HG02885 (cell line): ENCODE measurements around the gene ASB4.

Source experiments
- ATAC-seq: cut with Tn5 transposase; IDR thresholded peaks from one replicate; pipeline ENCODE4 v1.9.1; 2021; ENCODE audit warnings: mild to moderate bottlenecking; ENCODE audit not compliant: unreplicated experiment, poor library complexity

ASB4 gene

DNA sequence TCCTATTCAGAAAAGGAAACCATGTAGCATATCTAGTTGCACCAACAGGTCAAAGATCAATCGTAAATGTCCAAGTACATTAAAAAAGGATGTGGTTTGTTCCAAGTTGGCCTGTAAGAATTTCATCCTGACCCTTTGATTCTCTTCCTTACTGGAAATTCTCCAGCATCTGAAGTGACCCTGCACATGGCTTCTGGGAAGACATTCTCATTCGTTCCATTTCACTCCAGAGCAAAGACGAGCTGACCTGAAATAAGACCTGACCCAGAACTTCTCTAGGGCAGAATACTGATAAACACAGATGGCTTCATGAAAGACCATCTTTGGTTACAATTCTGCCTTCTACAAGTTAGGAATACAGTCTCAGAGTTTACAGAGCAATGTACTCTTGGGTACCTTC is 39.8 kb downstream of the ASB4 start:
- ATAC-seq: no peak

DNA sequence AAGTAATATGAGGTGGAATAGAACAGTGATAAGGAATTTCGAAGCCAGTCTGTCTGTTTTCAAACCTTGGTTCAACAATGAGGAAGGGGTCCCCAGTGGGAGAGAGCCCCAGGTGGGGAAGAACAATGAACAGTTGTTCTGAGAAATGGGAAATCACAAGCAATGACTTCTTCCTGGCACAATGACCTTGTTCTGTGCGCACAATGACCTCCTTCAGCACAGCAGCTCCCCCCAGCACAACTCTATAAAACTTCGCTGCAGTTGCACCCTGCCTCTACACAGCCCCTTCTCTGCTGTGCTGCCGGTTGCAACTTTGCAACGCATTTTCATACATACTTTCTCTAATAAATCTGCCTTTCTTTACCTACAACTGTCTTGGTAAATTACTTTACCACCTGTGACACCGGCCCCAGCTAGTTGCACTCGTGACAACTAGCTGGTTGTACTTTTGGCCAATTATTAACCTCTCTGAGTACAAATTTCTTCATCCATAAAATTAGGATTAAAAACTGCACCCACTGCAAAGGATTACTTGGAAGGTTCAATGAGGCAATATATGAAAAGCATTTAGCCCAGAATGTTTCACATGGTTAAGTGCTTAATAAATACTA is 40.5 kb downstream of the ASB4 start:
- ATAC-seq: no peak

DNA sequence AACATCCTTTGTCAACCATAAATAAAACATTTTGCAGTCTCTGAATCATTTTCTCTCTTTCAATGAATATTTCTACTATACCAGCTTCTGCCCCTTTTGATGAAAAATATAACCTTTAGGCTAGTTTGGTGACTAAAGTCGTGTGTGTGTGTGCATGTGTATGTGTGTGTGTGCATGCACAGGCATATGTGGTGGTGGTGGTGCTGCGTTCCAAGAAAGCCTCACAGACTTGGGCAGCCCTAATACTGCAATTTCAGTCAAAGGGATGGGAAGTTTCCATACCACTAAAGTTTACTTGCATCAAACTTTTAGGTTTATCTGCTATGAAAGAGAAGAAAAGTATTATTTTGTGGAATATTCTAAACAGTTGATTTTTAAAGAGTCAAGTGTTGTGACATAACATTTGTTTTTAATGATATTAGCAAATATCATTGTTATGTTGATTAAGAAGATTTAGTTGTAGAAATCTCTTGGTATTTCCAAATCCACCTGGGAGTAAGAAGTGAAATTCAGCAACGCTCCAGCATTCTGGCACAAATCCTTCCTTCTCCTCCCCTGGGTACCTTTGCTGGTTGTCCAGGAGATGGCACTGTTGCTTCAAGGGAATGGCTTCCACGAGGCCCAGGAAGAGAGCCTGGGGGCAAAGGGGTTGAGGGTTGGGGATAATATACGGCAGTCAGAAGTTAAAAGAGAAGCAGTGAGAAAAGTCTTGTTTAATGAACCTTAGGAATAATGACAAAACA is 41.5 kb downstream of the ASB4 start:
- peak; percentile 80 for ATAC-seq

DNA sequence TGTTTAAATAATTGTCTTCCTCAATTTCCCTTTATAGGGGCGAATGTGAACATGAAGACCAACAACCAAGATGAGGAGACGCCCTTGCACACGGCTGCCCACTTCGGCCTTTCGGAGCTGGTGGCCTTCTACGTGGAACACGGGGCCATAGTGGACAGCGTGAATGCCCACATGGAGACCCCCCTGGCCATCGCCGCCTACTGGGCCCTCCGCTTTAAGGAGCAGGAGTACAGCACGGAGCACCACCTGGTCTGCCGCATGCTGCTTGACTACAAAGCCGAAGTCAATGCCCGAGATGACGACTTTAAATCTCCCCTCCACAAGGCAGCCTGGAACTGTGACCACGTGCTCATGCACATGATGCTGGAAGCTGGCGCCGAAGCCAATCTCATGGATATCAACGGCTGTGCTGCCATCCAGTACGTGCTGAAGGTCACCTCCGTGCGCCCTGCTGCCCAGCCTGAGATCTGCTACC is 42.1 kb downstream of the ASB4 start:
- no peak for ATAC-seq

DNA sequence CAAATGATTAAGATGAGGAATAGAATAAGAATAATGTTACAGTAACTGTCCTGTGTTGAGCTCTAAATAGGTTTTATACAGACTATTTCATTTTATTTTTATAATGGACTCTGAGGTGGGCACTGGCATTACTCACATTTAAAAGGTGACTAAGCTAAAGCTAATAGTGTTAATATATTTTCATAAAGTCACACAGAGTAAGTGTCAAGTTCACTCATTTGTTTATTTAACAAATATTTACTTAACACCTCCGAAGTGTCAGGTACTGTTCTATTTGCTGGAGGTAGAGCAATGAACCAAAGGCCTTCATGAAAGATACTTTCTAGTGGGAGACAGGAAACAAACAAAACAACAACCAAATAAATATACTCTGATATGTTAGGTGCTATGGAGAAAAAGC is 44.0 kb downstream of the ASB4 start:
- no peak for ATAC-seq

DNA sequence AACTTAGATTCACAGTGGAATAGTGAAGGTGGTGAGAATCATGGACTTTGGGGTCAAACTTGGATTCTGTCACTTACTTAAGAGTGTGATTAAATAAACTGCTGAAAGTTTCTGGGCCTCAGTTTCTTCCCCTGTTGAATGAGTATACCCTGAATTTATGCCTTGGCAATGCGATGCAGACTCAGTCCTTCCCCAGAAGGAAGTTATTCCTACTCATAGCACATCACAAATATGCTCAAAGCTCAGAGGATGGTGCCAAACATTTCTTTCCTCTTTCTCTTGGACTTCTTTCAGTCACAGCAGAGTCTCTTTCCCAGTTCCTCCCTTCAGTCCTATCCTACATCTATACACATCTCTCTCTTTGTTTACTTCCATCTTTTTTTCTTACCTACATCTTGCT is 45.1 kb downstream of the ASB4 start:
- no peak for ATAC-seq

DNA sequence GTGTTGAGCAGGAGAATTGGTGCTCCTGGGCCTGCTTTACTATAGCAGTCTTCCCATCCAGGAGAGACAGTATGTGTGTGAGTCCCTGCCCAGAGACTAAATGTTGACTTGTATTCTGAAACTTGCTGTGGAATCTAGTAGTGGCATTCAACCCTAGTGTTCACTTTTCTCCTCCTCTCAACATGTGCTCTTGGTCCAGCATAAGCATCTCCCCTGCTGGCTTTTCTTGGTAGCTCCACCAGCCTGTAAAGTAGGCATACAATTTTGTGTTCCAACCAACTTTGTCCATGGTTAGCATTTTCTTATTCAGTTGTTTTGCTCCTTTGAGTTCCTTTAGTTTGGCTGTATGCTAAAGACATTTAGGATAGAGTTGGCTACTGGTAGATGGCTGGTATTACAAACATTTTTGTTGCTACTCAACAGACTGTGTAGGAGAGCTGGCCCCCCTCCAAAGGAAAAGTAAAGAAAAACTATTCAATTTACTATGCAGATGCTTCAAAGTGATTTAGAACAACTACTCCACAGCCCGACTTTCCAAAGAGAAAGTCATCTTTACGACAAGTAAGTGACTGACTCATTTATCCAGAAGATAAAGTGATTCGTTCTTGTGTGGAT is 46.0 kb downstream of the ASB4 start:
- ATAC-seq: no peak

DNA sequence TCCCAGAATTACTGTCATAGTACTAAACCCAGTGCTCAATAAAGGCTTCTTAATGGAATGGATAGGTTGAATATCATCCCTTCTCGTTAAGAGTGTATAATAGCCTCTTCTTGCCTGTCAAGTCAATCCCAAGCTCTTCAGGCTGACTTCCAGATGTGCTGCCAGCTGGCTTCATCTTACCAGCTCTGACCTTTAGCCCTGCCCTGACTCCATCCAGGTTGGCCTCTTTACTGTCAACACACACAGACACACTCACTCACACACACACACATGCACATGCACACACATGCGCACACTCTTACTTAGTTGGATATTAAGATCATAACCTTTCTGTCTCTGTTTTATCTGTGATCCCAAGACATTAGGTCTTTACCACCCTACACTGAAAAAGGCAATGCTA is 49.1 kb downstream of the ASB4 start:
- ATAC-seq: no peak

DNA sequence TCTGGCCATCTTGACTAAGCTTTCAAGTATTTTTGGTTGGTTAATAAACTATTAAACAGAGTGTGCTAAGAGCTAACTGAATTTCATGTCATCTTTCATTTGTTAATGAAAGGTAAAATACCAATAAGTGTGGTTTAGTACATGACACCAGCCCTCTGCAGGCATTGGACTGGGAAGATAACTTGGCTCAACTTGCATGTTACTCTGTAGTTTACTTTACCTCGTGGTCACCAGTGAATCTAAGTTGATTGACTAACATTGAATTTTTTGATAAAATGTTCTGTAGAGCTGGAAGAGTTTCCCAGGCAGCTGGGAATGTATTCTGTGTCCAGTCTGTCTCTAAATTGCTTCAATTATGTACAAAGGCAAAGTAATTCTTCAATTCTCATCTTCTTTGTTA is 49.9 kb downstream of the ASB4 start:
- ATAC-seq: no peak

DNA sequence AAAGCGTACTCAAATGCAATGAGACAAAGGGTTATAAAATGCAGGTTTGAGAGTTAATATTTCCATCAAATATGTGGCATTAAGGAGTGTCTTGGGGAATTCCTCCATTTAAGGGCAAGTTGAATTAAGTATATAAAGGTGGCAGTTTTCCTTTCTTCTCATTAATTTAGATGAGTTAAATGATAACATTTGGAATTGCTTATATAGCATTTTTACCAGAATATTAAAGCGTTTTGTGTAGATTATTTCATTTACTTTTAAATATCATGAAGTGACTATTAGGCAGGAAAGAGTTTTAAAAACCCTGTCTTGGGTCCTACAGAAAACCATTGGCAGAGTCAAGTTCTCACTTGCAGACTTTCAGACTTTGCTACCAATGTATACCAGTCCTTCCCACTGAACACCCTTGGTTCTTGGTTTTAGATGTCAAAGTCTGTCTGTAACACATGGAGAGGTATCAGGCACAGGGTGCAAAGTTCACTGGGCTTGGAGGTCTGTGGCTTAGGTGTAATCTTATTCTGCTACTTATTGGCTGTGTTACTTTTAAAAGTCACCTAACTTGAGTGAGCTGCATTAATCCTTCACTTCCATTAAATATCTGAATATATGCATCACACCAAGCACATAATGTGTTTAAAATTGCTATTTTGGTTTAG is 51.0 kb downstream of the ASB4 start:
- ATAC-seq: no peak

DNA sequence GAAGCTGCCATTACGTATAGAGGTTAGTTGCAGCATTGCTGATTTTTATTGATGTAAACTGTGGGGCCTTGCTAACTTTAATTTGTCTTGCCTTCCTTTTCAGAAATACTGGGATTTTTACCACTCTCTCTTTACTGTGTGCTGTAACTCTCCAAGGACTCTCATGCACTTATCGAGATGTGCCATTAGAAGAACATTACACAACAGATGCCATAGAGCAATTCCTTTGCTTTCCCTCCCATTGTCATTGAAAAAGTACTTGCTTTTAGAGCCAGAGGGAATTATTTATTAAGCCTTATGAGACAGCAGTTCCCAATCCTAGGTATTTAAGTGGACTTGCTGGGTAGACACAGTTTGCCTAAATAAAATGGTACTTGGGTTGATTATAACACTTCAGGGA is 51.7 kb downstream of the ASB4 start:
- no peak for ATAC-seq

DNA sequence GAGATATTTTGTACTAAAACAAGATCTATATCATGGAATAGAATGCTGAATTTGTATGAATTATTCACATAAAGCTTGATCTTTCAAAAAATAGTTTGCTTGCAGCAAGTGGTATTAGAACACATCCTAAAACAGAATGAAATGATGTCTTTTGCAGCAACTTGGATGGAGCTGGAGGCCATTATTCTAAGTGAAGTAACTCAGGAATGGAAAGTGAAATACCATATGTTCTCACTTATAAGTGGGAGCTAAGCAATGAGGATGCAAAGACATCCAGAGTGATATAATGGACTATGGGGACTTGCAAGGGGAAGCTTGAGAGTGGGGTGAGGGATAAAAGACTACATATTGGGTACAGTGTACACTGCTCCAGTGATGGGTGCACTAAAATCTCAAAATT is 53.7 kb downstream of the ASB4 start:
- ATAC-seq: no peak

DNA sequence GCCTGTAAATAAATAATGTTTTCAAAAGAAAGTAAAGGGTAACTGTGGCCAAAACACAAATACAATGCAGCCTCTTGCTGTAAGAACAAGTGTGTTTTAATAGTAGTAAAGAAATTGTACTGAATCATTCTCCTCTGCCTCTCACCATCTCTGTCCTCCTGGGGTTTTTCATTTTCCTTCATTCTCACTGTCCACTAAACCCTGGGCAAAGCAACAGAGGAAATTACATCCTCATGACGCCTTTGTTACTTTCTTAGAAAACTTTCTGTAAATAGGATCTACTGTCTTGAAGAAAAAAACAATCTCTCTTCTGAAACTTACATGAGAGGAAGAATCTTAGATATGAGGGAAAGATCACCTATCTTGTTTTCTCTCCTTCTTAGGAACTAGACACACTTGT is 54.6 kb downstream of the ASB4 start:
- ATAC-seq: no peak

DNA sequence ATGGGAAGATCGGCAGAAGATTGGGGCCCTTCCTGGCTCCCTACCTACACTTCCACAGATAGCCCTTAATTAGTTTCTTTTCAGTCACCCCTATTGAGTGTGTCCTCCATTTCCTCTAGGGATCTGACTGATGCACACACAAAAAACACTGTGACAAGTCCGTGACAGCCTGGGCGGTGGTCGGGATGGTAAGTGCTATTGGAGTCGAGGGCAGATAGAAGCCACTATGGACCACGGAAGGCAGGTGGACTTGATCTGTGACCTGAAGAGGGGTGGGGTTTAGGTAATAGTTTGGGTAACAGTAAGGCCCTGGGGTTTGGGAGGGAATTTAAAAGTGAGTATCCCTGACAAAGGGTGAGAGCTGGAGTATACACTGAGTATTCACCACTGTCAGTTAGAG is 57.6 kb downstream of the ASB4 start:
- ATAC-seq: no peak

DNA sequence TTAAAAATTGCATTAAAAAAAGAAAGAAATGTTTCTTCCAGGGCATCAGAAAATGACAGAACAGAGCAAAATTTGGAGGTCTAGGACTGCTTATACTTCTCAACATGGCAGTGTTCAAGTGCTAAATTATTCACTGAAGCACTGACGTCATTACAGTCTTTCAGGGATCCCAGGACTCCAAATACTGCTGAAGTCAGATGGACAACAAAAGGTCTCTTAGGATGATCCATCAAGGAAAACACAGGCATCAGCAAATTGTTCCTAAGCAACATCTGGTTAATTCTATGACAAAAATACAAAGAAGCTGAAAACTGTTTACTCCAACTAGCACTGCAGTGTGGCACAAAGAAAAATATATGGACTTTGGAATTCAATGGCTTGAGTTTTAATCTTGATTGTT is 58.4 kb downstream of the ASB4 start:
- ATAC-seq: no peak

DNA sequence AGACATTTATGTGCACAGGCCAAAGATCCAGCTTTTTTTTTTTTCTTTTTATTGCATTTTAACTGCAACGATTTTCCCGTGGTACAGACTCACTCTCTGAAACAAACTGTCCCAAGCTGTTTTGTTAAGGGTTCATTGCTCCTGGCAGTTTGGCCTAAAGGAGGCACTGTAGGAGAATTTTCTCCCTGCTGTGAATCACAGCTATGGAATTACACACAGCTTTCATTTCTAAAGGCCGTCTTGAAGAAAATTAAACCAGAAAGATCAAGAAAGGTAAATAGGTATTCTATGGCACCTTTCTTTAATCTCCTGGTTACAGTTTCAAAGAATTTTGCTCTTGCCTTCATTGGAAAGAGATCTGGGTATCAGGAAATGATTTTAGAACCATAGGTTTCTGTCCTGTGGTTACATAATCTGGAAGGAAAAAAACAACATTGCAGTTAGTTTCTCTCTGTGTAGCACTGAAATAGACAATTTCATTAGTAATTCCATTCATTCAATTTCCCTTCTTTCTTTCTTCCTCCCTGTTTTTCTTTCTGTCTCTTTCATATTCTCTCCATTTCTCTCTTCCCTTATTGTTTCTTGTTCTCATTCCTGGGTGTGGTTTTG is 59.4 kb downstream of the ASB4 start:
- peak; percentile 51 for ATAC-seq

DNA sequence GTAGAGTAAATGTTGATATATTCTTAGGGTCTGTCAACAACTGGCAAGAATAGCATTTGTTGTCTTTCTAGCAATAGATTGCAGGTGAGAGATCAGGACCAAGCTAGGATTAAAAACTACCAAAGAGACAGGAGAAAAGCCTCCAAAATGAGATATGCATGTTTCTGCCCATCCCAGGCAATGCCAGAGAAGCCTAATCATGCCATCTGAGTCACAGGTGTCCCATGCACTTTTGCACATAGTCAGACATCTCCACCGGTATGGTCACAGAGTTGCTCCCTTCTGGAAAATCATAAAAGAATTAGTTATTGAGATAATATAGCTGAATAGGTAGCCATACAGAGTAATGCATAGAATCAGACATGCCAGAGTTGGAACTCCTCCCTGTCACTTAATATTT is 59.9 kb downstream of the ASB4 start:
- ATAC-seq: no peak

DNA sequence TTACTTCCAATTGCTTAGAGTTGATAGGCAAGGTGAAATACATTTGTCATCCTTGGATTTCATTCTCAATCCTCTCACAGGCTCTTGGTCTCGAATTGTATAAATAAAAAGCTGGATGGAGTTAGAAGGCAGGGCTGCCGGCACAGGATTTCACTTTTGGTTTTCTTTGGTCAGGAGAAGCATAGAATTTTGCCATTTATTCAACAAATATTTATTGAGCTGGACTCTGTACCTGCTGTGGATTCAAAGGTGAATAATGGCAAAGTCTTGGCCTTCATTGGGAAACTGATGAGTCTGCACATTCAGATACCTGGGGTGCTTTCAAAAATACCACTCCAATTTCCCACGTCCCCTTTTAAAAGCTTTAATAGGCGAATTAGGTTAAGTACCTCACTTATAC is 60.9 kb downstream of the ASB4 start:
- ATAC-seq: no peak

DNA sequence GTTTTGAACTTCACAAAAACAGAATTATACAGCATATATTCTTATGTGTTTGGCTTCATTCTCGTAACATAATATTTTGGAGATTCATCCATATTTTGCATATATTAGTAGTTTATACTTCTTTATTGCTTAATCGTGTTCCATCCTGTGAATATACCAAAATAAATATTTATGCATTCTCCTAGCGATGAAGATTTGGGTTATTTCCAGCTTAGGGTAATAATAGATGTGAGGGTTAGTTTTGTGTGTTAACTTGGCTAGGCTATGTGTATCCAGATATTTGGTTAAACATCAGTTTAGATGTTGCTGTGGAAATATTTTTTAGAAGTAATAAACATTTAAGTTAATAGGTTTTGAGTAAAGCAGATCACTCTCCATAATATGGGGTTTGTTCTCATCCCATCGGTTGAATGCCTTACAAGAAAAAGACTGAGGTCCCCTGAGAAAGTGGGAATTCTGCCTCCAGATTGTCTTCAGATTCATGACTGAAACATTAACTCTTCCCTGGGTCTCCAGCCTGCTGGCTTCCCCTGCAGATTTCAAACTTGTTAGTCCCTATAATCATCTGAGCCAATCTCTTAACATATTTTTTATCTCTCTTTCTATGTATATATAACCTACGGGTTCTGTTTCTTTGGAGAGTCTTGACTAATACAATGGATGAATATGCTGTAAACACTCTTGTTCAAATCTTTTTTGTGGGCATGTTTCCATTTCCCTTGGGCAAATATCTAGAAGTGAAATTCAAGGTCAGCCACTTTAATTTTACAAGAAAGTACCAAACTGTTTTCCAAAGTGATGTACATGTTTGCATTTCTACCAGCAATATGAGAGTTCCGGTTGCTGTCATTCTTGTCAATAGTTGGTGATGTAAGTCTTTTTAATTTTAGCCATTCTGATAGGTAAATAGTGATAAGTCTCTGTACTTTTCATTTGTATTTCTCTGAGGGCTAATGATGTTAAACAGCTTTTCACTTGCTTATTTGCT is 61.9 kb downstream of the ASB4 start:
- no peak for ATAC-seq
